Hepatocyte (in vitro differentiated cells): ENCODE results near the gene CKS1B. TPM values are rescaled to one million over a fixed set of nuclear protein-coding genes. Genes with fewer than 3 reads are reported as not detected.

Experiments used
- DNase-seq: peaks from one replicate; pipeline ENCODE4 v3.0.0-alpha.2; 2016; ENCODE audit warnings: low spot score
- H2AFZ ChIP-seq: fragments of 200-600 bp; sonication (generic); 2 replicates; pipeline ENCODE4 v1.6.0; 2016; ENCODE audit warnings: antibody characterized with exemption, mild to moderate bottlenecking
- H3K27ac ChIP-seq: fragments of 200-600 bp; sonication (generic); 2 replicates; pipeline ENCODE4 v1.5.1; 2016; ENCODE audit warnings: mild to moderate bottlenecking
- H3K27me3 ChIP-seq: fragments of 200-600 bp; sonication (generic); 2 replicates; pipeline ENCODE4 v1.6.1; 2016
- H3K36me3 ChIP-seq: fragments of 200-600 bp; sonication (generic); replicated peaks from 2 replicates; pipeline ENCODE4 v1.5.1; 2016; ENCODE audit warnings: low read depth; ENCODE audit not compliant: insufficient read depth
- H3K4me1 ChIP-seq: fragments of 200-600 bp; sonication (generic); 2 replicates; pipeline ENCODE4 v1.5.1; 2016; ENCODE audit warnings: mild to moderate bottlenecking, moderate library complexity; ENCODE audit not compliant: insufficient read depth
- H3K4me2 ChIP-seq: fragments of 200-600 bp; sonication (generic); 2 replicates; pipeline ENCODE4 v1.6.0; 2016
- H3K4me3 ChIP-seq: fragments of 200-600 bp; sonication (generic); 2 replicates; pipeline ENCODE4 v1.5.1; 2016; ENCODE audit warnings: mild to moderate bottlenecking
- H3K79me2 ChIP-seq: fragments of 200-600 bp; sonication (generic); 2 replicates; pipeline ENCODE4 v1.6.0; 2017; ENCODE audit warnings: mild to moderate bottlenecking
- H3K9me2 ChIP-seq: fragments of 200-600 bp; sonication (generic); replicated peaks from 2 replicates; pipeline ENCODE4 v1.6.0; 2017; ENCODE audit warnings: mild to moderate bottlenecking; ENCODE audit not compliant: insufficient read depth
- H3K9me3 ChIP-seq: fragments of 200-600 bp; sonication (generic); 2 replicates; pipeline ENCODE4 v1.5.1; 2016; ENCODE audit warnings: low read depth, mild to moderate bottlenecking
- H4K20me1 ChIP-seq: fragments of 200-600 bp; sonication (generic); 2 replicates; pipeline ENCODE4 v1.6.0; 2016; ENCODE audit warnings: mild to moderate bottlenecking; ENCODE audit not compliant: insufficient read depth, poor library complexity, severe bottlenecking
- CTCF ChIP-seq: fragments of 200-600 bp; sonication (generic); IDR thresholded peaks from 2 replicates; pipeline ENCODE4 v1.5.1; 2016; ENCODE audit warnings: antibody characterized with exemption, mild to moderate bottlenecking; ENCODE audit not compliant: poor library complexity
- EZH2 ChIP-seq: fragments of 200-600 bp; sonication (generic); IDR thresholded peaks from 2 replicates; pipeline ENCODE4 v1.6.1; 2016; ENCODE audit warnings: antibody characterized with exemption, mild to moderate bottlenecking, borderline replicate concordance
- EZH2phosphoT487 ChIP-seq: fragments of 200-600 bp; sonication (generic); IDR thresholded peaks from one replicate; pipeline ENCODE4 v1.6.1; 2018; ENCODE audit warnings: antibody characterized with exemption, mild to moderate bottlenecking, low read depth, moderate library complexity; ENCODE audit not compliant: unreplicated experiment, severe bottlenecking
- WGBS: methylation state at CpG from one replicate; pipeline ENCODE4 v1.1.6; 2016; ENCODE audit warnings: low lambda C conversion rate; ENCODE audit errors: missing lambda C conversion rate; 5-methylcytosine and 5-hydroxymethylcytosine counted together
- polyA plus RNA-seq: library from polyadenylated mRNA; unstranded; fragments of >200 nt; fragmentation: Nextera tagmentation; extraction: Ambion mirVana; gene quantifications from 2 replicates; pipeline ENCODE4 v1.2.1, GENCODE V29; 2016
- total RNA-seq: library from RNA; depleted of rRNA; stranded (reverse); fragments of >200 nt; gene quantifications from 2 replicates; pipeline ENCODE4 v1.2.3, GENCODE V29; 2014

Gene CKS1B
- total and polyA plus RNA-seq, 2 experiments from 2014 or later = 40.4 to 91.3 TPM

GRCh38 chr1:154999571-155000410 is 25.3 kb downstream of the CKS1B start:
- H3K9me3 ChIP-seq = no peaks in the 10 kb centered on the region
- H3K4me3 ChIP-seq = peak overlapping the region; percentile 43
- H3K9me2 ChIP-seq = no peaks in the 10 kb centered on the region
- no peaks in the 10 kb centered on the region for H3K36me3 ChIP-seq
- H3K27ac ChIP-seq = peak overlapping the region; percentile 98
- WGBS = 3% methylated on average over 25 of the region's 50 CpGs
- peaks cover 11% of the 10 kb centered on the region for H3K4me1 ChIP-seq
- H2AFZ ChIP-seq = peak overlapping the region; percentile 26
- TF ChIP-seq EZH2phosphoT487 (no peak), CTCF (no peak), EZH2 (no peak)
- peaks cover 24% of the 10 kb centered on the region for H3K79me2 ChIP-seq
- no peaks in the 10 kb centered on the region for H3K27me3 ChIP-seq
- H4K20me1 ChIP-seq = peaks cover 8% of the 10 kb centered on the region
- DNase-seq = peak; percentile 76
- H3K4me2 ChIP-seq = peak overlapping the region; percentile 92

- Histone ChIP-seq H3K36me3 (no peaks in the 10 kb centered on the region), H3K4me1 (peaks cover 11% of the 10 kb centered on the region), H3K27ac (peak overlapping the region; percentile 98), H3K79me2 (peaks cover 30% of the 10 kb centered on the region), H3K9me2 (no peaks in the 10 kb centered on the region), H4K20me1 (peaks cover 10% of the 10 kb centered on the region), H3K4me2 (peak overlapping the region; percentile 92), H3K4me3 (peak overlapping the region; percentile 43), H3K9me3 (no peaks in the 10 kb centered on the region), H2AFZ (no peak overlapping the region), H3K27me3 (no peaks in the 10 kb centered on the region)
- 2% methylated on average over 9 of the region's 13 CpGs for WGBS
- no peak for DNase-seq
- TF ChIP-seq EZH2 (no peak), CTCF (no peak), EZH2phosphoT487 (no peak)
Measured at GRCh38 chr1:155000411-155000725, 25.9 kb downstream of the CKS1B start.

GRCh38 chr1:155000726-155001424 is 26.4 kb downstream of the CKS1B start:
- Histone ChIP-seq H3K4me3 (peak overlapping the region; percentile 69), H3K27ac (peak overlapping the region; percentile 98), H2AFZ (peak overlapping the region; percentile 51)

More at GRCh38 chr1:155000726-155001424, 26.4 kb downstream of the CKS1B start:
- Histone ChIP-seq H3K36me3 (no peaks in the 10 kb centered on the region), H3K9me2 (no peaks in the 10 kb centered on the region), H3K79me2 (peaks cover 35% of the 10 kb centered on the region), H3K27me3 (no peaks in the 10 kb centered on the region), H3K4me1 (peaks cover 13% of the 10 kb centered on the region), H3K9me3 (no peaks in the 10 kb centered on the region), H3K4me2 (peak overlapping the region; percentile 92), H4K20me1 (peaks cover 10% of the 10 kb centered on the region)
- TF ChIP-seq CTCF (peak; percentile 2), EZH2 (peak; percentile 30), EZH2phosphoT487 (no peak)
- DNase-seq = peak; percentile 97
- 2% methylated on average over 40 of the region's 43 CpGs for WGBS
